ENCODE measurements around the gene AMZ1. TPM values are rescaled to one million over a fixed set of nuclear protein-coding genes. Genes with fewer than 3 reads are reported as not detected.

Gene AMZ1
- total RNA-seq, 2 experiments from 2014 or later, result 0.11 to 0.14 TPM

GRCh38 chr7:2710286-2710655, 22.3 kb downstream of the AMZ1 start:
- TF ChIP-seq CTCF (IDR thresholded peaks at IDR 0.05), result no peak
- peak overlapping the region; percentile 46 for H3K27ac Mint-ChIP-seq
- H3K4me3 Mint-ChIP-seq, result peak overlapping the region; percentile 59
- intact Hi-C loops (cut with micrococcal nuclease), result loop anchor here (2.0 kb wide), 1 partner anchor 39 kb away; no protein-coding TSS in a partner anchor
- ChIA-PET POLR2A (interaction anchor here (0.7 to 2.8 kb wide), 10 partner anchors 8 to 305 kb away, joined by 3 to 17 read pairs (median 4); partner anchors contain the start of gene IQCE), CTCF (interaction anchor here (0.5 to 15.0 kb wide), 65 partner anchors 9 to 306 kb away, joined by 3 to 249 read pairs (median 4); no protein-coding TSS in a partner anchor)
- ATAC-seq, result peak; percentile 49
- no peaks in the 10 kb centered on the region for H3K36me3 Mint-ChIP-seq (ENCODE audit: low read depth)
- H3K9me3 Mint-ChIP-seq, result no peaks in the 10 kb centered on the region
- peak; percentile 77 for DNase-seq
- peaks cover 37% of the 10 kb centered on the region for H3K4me1 Mint-ChIP-seq (ENCODE audit: low read depth)
- peaks cover 19% of the 10 kb centered on the region for H3K27me3 Mint-ChIP-seq

- ATAC-seq (peak; percentile 40), DNase-seq (peak; percentile 74)
- ChIA-PET CTCF (interaction anchor here (0.6 to 15.0 kb wide), 31 partner anchors 8 to 306 kb away, joined by 3 to 249 read pairs (median 4); no protein-coding TSS in a partner anchor), POLR2A (interaction anchor here (1.2 to 2.8 kb wide), 4 partner anchors 11 to 306 kb away, joined by 4 to 17 read pairs (median 8); no protein-coding TSS in a partner anchor)
- H3K36me3 Mint-ChIP-seq (ENCODE audit: low read depth), result no peaks in the 10 kb centered on the region
- H3K27me3 Mint-ChIP-seq, result peaks cover 20% of the 10 kb centered on the region
- intact Hi-C loops (cut with micrococcal nuclease), result loop anchor here (2.0 kb wide), 1 partner anchor 40 kb away; no protein-coding TSS in a partner anchor
- H3K4me3 Mint-ChIP-seq, result peak overlapping the region; percentile 16
- no peak for TF ChIP-seq CTCF (IDR thresholded peaks at IDR 0.05)
- peak overlapping the region; percentile 74 for H3K27ac Mint-ChIP-seq
- H3K9me3 Mint-ChIP-seq, result no peaks in the 10 kb centered on the region
- peaks cover 45% of the 10 kb centered on the region for H3K4me1 Mint-ChIP-seq (ENCODE audit: low read depth)
Observed at GRCh38 chr7:2710901-2711551, 23.0 kb downstream of the AMZ1 start.

DNA sequence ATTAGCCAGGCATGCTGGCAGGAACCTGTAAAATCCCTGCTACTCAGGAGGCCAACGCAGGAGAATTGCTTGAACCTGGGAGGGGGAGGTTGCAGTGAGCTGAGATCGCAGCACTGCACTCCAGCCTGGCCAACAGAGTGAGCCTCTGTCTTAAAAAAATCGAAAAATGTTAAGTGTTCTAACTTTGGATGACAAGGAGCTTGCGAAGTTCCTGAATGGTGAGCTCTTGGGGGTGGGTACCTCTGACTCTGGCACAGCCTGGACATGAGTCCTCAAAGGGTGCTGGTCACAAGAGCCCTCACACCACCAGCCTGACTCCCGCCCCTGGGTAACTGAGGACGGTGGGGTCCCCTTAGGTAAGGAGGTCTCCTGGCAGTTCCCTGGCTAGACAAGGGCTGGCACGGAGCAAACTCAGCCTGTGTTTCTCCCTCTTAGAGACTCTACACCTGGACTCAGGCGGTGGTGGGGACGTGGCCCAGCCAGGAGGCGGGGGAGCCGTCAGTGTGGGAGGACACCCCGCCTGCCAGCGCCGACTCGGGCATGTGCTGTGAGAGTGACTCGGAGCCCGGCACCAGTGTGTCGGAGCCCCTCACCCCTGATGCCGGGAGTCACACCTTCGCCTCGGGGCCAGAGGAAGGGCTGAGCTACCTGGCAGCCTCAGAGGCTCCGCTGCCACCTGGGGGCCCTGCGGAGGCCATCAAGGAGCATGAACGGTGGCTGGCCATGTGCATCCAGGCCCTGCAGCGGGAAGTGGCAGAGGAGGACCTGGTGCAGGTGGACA, 24.1 kb downstream of the AMZ1 start:
- no peaks in the 10 kb centered on the region for H3K36me3 Mint-ChIP-seq (ENCODE audit: low read depth)
- TF ChIP-seq CTCF (IDR thresholded peaks at IDR 0.05), result no peak
- H3K27me3 Mint-ChIP-seq, result peaks cover 18% of the 10 kb centered on the region
- no peak overlapping the region for H3K27ac Mint-ChIP-seq
- no peaks in the 10 kb centered on the region for H3K9me3 Mint-ChIP-seq
- no peak overlapping the region for H3K4me3 Mint-ChIP-seq
- ATAC-seq, result no peak
- ChIA-PET CTCF (interaction anchor here (0.6 to 15.0 kb wide), 5 partner anchors 13 to 261 kb away, joined by 3 to 249 read pairs (median 22); no protein-coding TSS in a partner anchor), POLR2A (interaction anchor here (1.0 to 2.8 kb wide), 2 partner anchors 10 to 41 kb away, joined by 3 to 11 read pairs; no protein-coding TSS in a partner anchor)
- peaks cover 54% of the 10 kb centered on the region for H3K4me1 Mint-ChIP-seq (ENCODE audit: low read depth)
- no peak for DNase-seq
- intact Hi-C loops (cut with micrococcal nuclease), result loop anchor here (2.0 kb wide), 1 partner anchor 41 kb away; no protein-coding TSS in a partner anchor

GRCh38 chr7:2713370-2713769, 25.4 kb downstream of the AMZ1 start:
- Mint-ChIP-seq H3K27me3 (peaks cover 22% of the 10 kb centered on the region), H3K4me3 (no peak overlapping the region), H3K4me1 (ENCODE audit: low read depth) (peaks cover 67% of the 10 kb centered on the region), H3K9me3 (no peaks in the 10 kb centered on the region), H3K27ac (no peak overlapping the region), H3K36me3 (ENCODE audit: low read depth) (no peaks in the 10 kb centered on the region)
- DNase-seq, result no peak
- ATAC-seq, result no peak
- intact Hi-C loops (cut with micrococcal nuclease), result no loop called here
- ChIA-PET CTCF (interaction anchor here (0.6 to 15.0 kb wide), 7 partner anchors 11 to 245 kb away, joined by 3 to 249 read pairs (median 3); no protein-coding TSS in a partner anchor), POLR2A (interaction anchor here (0.7 to 1.6 kb wide), 3 partner anchors 14 to 168 kb away, joined by 3 to 4 read pairs (median 3); no protein-coding TSS in a partner anchor)
- no peak for TF ChIP-seq CTCF (IDR thresholded peaks at IDR 0.05)
